Measurements from ENCODE around the gene SNTG2.

- TF ChIP-seq CTCF (IDR thresholded peaks at IDR 0.05) = no peak
- no peak for TF ChIP-seq POLR2A (IDR thresholded peaks at IDR 0.05)
Observed at GRCh38 chr2:1101011-1101782, 150.5 kb downstream of the SNTG2 start.
